ENCODE data around the gene FRK. TPM values are rescaled to one million over a fixed set of nuclear protein-coding genes. Genes with fewer than 3 reads are reported as not detected.
"Not testable (repeated sequence)": the region's sequence is repeated elsewhere in the genome, so short reads cannot be mapped to it uniquely, and the experiment has no call there.

FRK gene
- total RNA-seq, 1 experiment from 2014 or later = 17.2 TPM

- H3K9me2 ChIP-seq (ENCODE audit: insufficient read depth) = no peaks in the 10 kb centered on the region
- no peaks in the 10 kb centered on the region for H3K79me2 ChIP-seq (ENCODE audit: low read depth)
- POLR2A ChIA-PET (ENCODE audit: unreplicated experiment) = interaction anchor here (0.7 kb wide), 1 partner anchor 65 kb away, joined by 3 read pairs; no protein-coding TSS in a partner anchor
- no TSS peak for BruUV-seq (replicated peaks)
- H3K36me3 ChIP-seq (ENCODE audit: low read depth) = peaks cover 11% of the 10 kb centered on the region
- intact Hi-C loops (cut with micrococcal nuclease; ENCODE audit: unreplicated experiment) = no loop called here
- no peaks in the 10 kb centered on the region for H3F3A ChIP-seq (ENCODE audit: insufficient read depth, low read depth)
- no peaks in the 10 kb centered on the region; the same call in 1 of the 2 replicates for H3K9me3 ChIP-seq (ENCODE audit: insufficient read depth, low read depth)
- DNase-seq = peak in 1 of 2 experiments; percentile 26
- no peaks in the 10 kb centered on the region for H3K4me1 ChIP-seq (replicated peaks; ENCODE audit: insufficient read depth)
- no peaks in the 10 kb centered on the region for H4K20me1 ChIP-seq (ENCODE audit: insufficient read depth)
- no peaks in the 10 kb centered on the region for H3K27me3 ChIP-seq (ENCODE audit: insufficient read depth, low read depth)
- H3K4me3 ChIP-seq = no peak overlapping the region
- no peak overlapping the region for H3K27ac ChIP-seq
- H2AFZ ChIP-seq = no peak overlapping the region
- CTCF ChIA-PET = no interaction called here
- TF ChIP-seq EZH2 (IDR thresholded peaks at IDR 0.05; ENCODE audit: low read depth) (no peak), CTCF (conservative IDR thresholded peaks at IDR 0.05) (no peak)
- no peak overlapping the region for H3K4me2 ChIP-seq
Observed at GRCh38 chr6:115947966-115948541, 112.6 kb downstream of the FRK start.

GRCh38 chr6:115945812-115946211, 114.9 kb downstream of the FRK start:
- intact Hi-C loops (cut with micrococcal nuclease; ENCODE audit: unreplicated experiment) = no loop called here
- BruUV-seq (replicated peaks) = no TSS peak
- Histone ChIP-seq H3K4me3 (no peak overlapping the region), H3K9me2 (ENCODE audit: insufficient read depth) (no peaks in the 10 kb centered on the region), H3K9me3 (ENCODE audit: insufficient read depth, low read depth) (no peaks in the 10 kb centered on the region; the same call in 1 of the 2 replicates), H3K4me1 (replicated peaks; ENCODE audit: insufficient read depth) (no peaks in the 10 kb centered on the region), H3K27ac (no peak overlapping the region), H4K20me1 (ENCODE audit: insufficient read depth) (no peaks in the 10 kb centered on the region), H3K36me3 (ENCODE audit: low read depth) (peaks cover 24% of the 10 kb centered on the region), H3K4me2 (no peak overlapping the region), H3K27me3 (ENCODE audit: insufficient read depth, low read depth) (no peaks in the 10 kb centered on the region), H3F3A (ENCODE audit: insufficient read depth, low read depth) (no peaks in the 10 kb centered on the region), H2AFZ (no peak overlapping the region), H3K79me2 (ENCODE audit: low read depth) (no peaks in the 10 kb centered on the region)
- ChIA-PET CTCF (no interaction called here), POLR2A (ENCODE audit: unreplicated experiment) (no interaction called here)
- peak in 1 of 2 experiments; percentile 12 for DNase-seq
- TF ChIP-seq CTCF (conservative IDR thresholded peaks at IDR 0.05) (no peak), EZH2 (IDR thresholded peaks at IDR 0.05; ENCODE audit: low read depth) (no peak)

GRCh38 chr6:115945306-115945705, 115.4 kb downstream of the FRK start:
- DNase-seq = peak in 1 of 2 experiments; percentile 24
- no peaks in the 10 kb centered on the region for H3K79me2 ChIP-seq (ENCODE audit: low read depth)
- TF ChIP-seq CTCF (conservative IDR thresholded peaks at IDR 0.05) (no peak), EZH2 (IDR thresholded peaks at IDR 0.05; ENCODE audit: low read depth) (no peak)
- CTCF ChIA-PET = no interaction called here
- peaks cover 3% of the 10 kb centered on the region for H3K9me3 ChIP-seq (ENCODE audit: insufficient read depth, low read depth)
- H3K9me2 ChIP-seq (ENCODE audit: insufficient read depth) = no peaks in the 10 kb centered on the region
- no peak overlapping the region for H3K4me3 ChIP-seq
- no peak overlapping the region for H2AFZ ChIP-seq
- no peaks in the 10 kb centered on the region for H3F3A ChIP-seq (ENCODE audit: insufficient read depth, low read depth)
- intact Hi-C loops (cut with micrococcal nuclease; ENCODE audit: unreplicated experiment) = no loop called here
- H3K4me1 ChIP-seq (replicated peaks; ENCODE audit: insufficient read depth) = no peaks in the 10 kb centered on the region
- no peaks in the 10 kb centered on the region for H3K27me3 ChIP-seq (ENCODE audit: insufficient read depth, low read depth)
- POLR2A ChIA-PET (ENCODE audit: unreplicated experiment) = no interaction called here
- no peak overlapping the region for H3K4me2 ChIP-seq
- no peaks in the 10 kb centered on the region for H4K20me1 ChIP-seq (ENCODE audit: insufficient read depth)
- H3K27ac ChIP-seq = no peak overlapping the region
- peaks cover 28% of the 10 kb centered on the region for H3K36me3 ChIP-seq (ENCODE audit: low read depth)
- BruUV-seq (replicated peaks) = no TSS peak

GRCh38 chr6:115944829-115945228, 115.9 kb downstream of the FRK start:
- BruUV-seq (replicated peaks); POLR2A ChIA-PET (ENCODE audit: unreplicated experiment): not testable (repeated sequence)

GRCh38 chr6:115937502-115937901, 123.2 kb downstream of the FRK start:
- H3F3A ChIP-seq (ENCODE audit: insufficient read depth, low read depth); H3K4me3 ChIP-seq; H3K9me3 ChIP-seq (ENCODE audit: insufficient read depth, low read depth); POLR2A ChIA-PET (ENCODE audit: unreplicated experiment); H3K4me1 ChIP-seq (replicated peaks; ENCODE audit: insufficient read depth); H3K9me2 ChIP-seq (ENCODE audit: insufficient read depth); H3K79me2 ChIP-seq (ENCODE audit: low read depth); H3K27ac ChIP-seq; H3K4me2 ChIP-seq; H3K27me3 ChIP-seq (ENCODE audit: insufficient read depth, low read depth); CTCF ChIA-PET; H4K20me1 ChIP-seq (ENCODE audit: insufficient read depth); intact Hi-C loops (cut with micrococcal nuclease; ENCODE audit: unreplicated experiment); H2AFZ ChIP-seq; BruUV-seq (replicated peaks); DNase-seq: not testable (repeated sequence)
- peaks cover 11% of the 10 kb centered on the region for H3K36me3 ChIP-seq (ENCODE audit: low read depth)

More at GRCh38 chr6:115944829-115945228, 115.9 kb downstream of the FRK start:
- H3K4me1 ChIP-seq (replicated peaks; ENCODE audit: insufficient read depth); CTCF ChIA-PET; H3F3A ChIP-seq (ENCODE audit: insufficient read depth, low read depth); DNase-seq; H3K9me2 ChIP-seq (ENCODE audit: insufficient read depth); H2AFZ ChIP-seq; H3K4me3 ChIP-seq; H3K9me3 ChIP-seq (ENCODE audit: insufficient read depth, low read depth); H3K27me3 ChIP-seq (ENCODE audit: insufficient read depth, low read depth); H4K20me1 ChIP-seq (ENCODE audit: insufficient read depth); H3K79me2 ChIP-seq (ENCODE audit: low read depth); H3K27ac ChIP-seq; intact Hi-C loops (cut with micrococcal nuclease; ENCODE audit: unreplicated experiment); H3K4me2 ChIP-seq: not testable (repeated sequence)
- peaks cover 28% of the 10 kb centered on the region for H3K36me3 ChIP-seq (ENCODE audit: low read depth)
